Endodermal cell (in vitro differentiated cells): ENCODE results near the gene GNAT1. TPM values are rescaled to one million over a fixed set of nuclear protein-coding genes. Genes with fewer than 3 reads are reported as not detected.
A peak's percentile ranks its signal among the peaks of the same experiment; 100 is the strongest.
"Not testable (repeated sequence)": the region's sequence is repeated elsewhere in the genome, so short reads cannot be mapped to it uniquely, and the experiment has no call there.

ENCODE experiments used
- DNase-seq: peaks from one replicate; pipeline ENCODE4 v3.0.0-alpha.2; 2017
- H3K27ac ChIP-seq: 2 replicates; pipeline ENCODE4 v1.5.1; 2013; ENCODE audit warnings: mild to moderate bottlenecking, low read depth, low read length, moderate library complexity
- H3K27me3 ChIP-seq: 2 replicates; pipeline ENCODE4 v1.6.1; 2013; ENCODE audit warnings: mild to moderate bottlenecking, low read length, moderate library complexity; ENCODE audit not compliant: insufficient read depth, control insufficient read depth, poor library complexity, severe bottlenecking
- H3K36me3 ChIP-seq: 2 replicates; pipeline ENCODE4 v1.7.0; 2013; ENCODE audit warnings: mild to moderate bottlenecking, low read length, moderate library complexity; ENCODE audit not compliant: control insufficient read depth, insufficient read depth
- H3K4me1 ChIP-seq: one replicate; pipeline ENCODE4 v1.7.0; 2013; ENCODE audit warnings: low read length; ENCODE audit not compliant: control insufficient read depth, insufficient read depth
- H3K4me3 ChIP-seq: 2 replicates; pipeline ENCODE4 v1.5.1; 2013; ENCODE audit warnings: mild to moderate bottlenecking, low read length, moderate library complexity
- H3K9ac ChIP-seq: 2 replicates; pipeline ENCODE4 v1.6.1; 2013; ENCODE audit warnings: mild to moderate bottlenecking, low read length, moderate library complexity; ENCODE audit not compliant: poor library complexity, severe bottlenecking; ENCODE audit errors: extremely low read depth
- H3K9me3 ChIP-seq: 2 replicates; pipeline ENCODE4 v1.6.1; 2013; ENCODE audit warnings: mild to moderate bottlenecking, low read length, moderate library complexity; ENCODE audit not compliant: control insufficient read depth
- H3K27ac Mint-ChIP-seq: 2 replicates; pipeline ENCODE4 v1.8.0; 2020; ENCODE audit warnings: mixed read lengths
- H3K27me3 Mint-ChIP-seq: 2 replicates; pipeline ENCODE4 v1.8.0; 2021; ENCODE audit warnings: mild to moderate bottlenecking, mixed read lengths; ENCODE audit not compliant: insufficient read depth
- H3K36me3 Mint-ChIP-seq: 2 replicates; pipeline ENCODE4 v1.8.0; 2020; ENCODE audit warnings: low read depth, mixed read lengths
- H3K4me1 Mint-ChIP-seq: 2 replicates; pipeline ENCODE4 v1.8.0; 2020; ENCODE audit warnings: mixed read lengths
- H3K4me3 Mint-ChIP-seq: 2 replicates; pipeline ENCODE4 v1.8.0; 2020; ENCODE audit warnings: mild to moderate bottlenecking, moderate library complexity, mixed read lengths
- H3K9me3 Mint-ChIP-seq: 2 replicates; pipeline ENCODE4 v1.8.0; 2020; ENCODE audit warnings: mild to moderate bottlenecking, mixed read lengths
- WGBS, 2 experiments: methylation state at CpG; one replicate each; pipeline versions ENCODE4 v1.1.5 to v1.1.7; 2013; ENCODE audit warnings: missing lambda C conversion rate in 2 of 2, mixed read lengths in 1 of 2; ENCODE audit not compliant: insufficient coverage in 1 of 2, insufficient read length in 1 of 2; 5-methylcytosine and 5-hydroxymethylcytosine counted together
- total RNA-seq, 2 donors: library from RNA; stranded (reverse); fragmentation: NEBNext Ultra II Directional in 1 of 2; extraction: Animal tissue kit (Norgen Biotek cat#: 25700) in 1 of 2; gene quantifications; 2 replicates in 1 of 2; 3 replicates in 1 of 2; pipeline ENCODE4 v1.2.1, GENCODE V29; 2021
- TF ChIP-seq, protein P1 (sequence below): fragments of 200-600 bp; sonication (generic); conservative IDR thresholded peaks from 2 replicates; pipeline ENCODE4 v1.5.0; 2021; ENCODE audit warnings: antibody characterized with exemption, mild to moderate bottlenecking

The GNAT1 gene
- total RNA-seq, 2 donors from 2014 or later: 0.42 to 1.2 TPM

DNA sequence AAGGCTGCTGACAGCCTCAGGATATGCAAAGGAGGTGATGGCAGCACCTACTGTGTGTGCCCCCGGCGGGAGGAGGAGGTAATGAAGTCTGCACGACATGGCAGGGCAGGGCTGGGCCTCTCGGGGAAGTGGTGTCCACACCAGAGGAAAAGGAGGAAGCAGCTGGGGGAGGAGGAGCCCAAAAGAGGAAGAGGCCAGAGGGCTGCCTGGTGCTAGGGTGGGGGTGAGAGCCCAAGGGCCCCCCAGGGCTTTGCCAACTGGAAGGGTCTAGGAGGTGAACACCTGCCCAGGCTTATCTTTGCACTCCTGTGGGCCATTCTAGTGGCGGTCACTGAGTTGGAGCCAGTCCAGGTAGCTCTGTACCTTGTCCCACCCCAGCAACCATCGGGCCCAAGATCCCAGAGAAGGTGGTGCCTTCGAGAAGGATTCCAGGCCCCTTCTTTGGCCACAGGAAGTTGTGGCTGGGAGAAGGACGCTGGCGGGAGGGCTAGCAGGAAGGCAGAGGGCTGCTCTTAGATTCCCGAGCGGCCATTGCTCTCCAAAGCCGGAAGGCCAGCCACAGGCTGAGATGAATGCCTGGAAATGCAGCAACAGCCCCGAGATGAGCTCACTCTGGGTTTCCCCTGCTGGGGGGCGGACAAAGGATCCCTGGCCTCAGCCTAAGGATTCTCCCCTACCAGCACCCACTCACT, 51.6 kb downstream of the GNAT1 start:
- H3K36me3 ChIP-seq: peaks cover 24% of the 10 kb centered on the region
- no peak overlapping the region for H3K4me3 ChIP-seq
- Mint-ChIP-seq H3K9me3 (no peaks in the 10 kb centered on the region), H3K27ac (peak overlapping the region; percentile 90), H3K27me3 (no peaks in the 10 kb centered on the region), H3K36me3 (peaks cover 16% of the 10 kb centered on the region), H3K4me1 (peaks cover 59% of the 10 kb centered on the region), H3K4me3 (peak overlapping the region; percentile 15)
- no peaks in the 10 kb centered on the region for H3K9me3 ChIP-seq
- H3K27ac ChIP-seq: peak overlapping the region; percentile 62
- H3K27me3 ChIP-seq: no peaks in the 10 kb centered on the region
- H3K9ac ChIP-seq: no peak overlapping the region
- 88 to 93% methylated on average over 10 to 14 of the region's 14 CpGs for WGBS, 2 experiments
- H3K4me1 ChIP-seq: peaks cover 47% of the 10 kb centered on the region
- TF ChIP-seq, protein P1, sequence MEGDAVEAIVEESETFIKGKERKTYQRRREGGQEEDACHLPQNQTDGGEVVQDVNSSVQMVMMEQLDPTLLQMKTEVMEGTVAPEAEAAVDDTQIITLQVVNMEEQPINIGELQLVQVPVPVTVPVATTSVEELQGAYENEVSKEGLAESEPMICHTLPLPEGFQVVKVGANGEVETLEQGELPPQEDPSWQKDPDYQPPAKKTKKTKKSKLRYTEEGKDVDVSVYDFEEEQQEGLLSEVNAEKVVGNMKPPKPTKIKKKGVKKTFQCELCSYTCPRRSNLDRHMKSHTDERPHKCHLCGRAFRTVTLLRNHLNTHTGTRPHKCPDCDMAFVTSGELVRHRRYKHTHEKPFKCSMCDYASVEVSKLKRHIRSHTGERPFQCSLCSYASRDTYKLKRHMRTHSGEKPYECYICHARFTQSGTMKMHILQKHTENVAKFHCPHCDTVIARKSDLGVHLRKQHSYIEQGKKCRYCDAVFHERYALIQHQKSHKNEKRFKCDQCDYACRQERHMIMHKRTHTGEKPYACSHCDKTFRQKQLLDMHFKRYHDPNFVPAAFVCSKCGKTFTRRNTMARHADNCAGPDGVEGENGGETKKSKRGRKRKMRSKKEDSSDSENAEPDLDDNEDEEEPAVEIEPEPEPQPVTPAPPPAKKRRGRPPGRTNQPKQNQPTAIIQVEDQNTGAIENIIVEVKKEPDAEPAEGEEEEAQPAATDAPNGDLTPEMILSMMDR: peak; percentile 30
- peak; percentile 70 for DNase-seq

DNA sequence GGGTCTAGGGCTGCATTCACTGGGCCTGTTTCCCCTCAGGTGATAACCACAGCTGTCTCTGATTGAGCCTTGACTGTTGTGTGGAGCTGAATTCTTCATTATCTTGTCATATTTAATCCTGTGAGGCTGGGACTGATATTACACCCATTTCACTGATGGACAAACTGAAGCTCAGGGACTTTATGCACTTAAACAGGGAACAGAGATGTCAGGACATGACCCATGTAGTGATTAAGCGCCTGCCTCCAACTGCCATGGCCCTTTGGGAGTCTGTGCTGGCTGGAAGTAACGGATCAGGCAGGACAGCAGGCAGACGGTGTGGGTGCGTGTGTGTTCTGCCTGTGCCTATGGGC, 52.1 kb downstream of the GNAT1 start:
- Mint-ChIP-seq H3K27ac (peak overlapping the region; percentile 87), H3K9me3 (no peaks in the 10 kb centered on the region), H3K4me1 (peaks cover 54% of the 10 kb centered on the region), H3K27me3 (no peaks in the 10 kb centered on the region), H3K36me3 (peaks cover 18% of the 10 kb centered on the region), H3K4me3 (no peak overlapping the region)
- Histone ChIP-seq H3K27ac (peak overlapping the region; percentile 62), H3K4me1 (peaks cover 45% of the 10 kb centered on the region), H3K9ac (no peak overlapping the region), H3K4me3 (no peak overlapping the region), H3K9me3 (no peaks in the 10 kb centered on the region), H3K27me3 (no peaks in the 10 kb centered on the region), H3K36me3 (peaks cover 26% of the 10 kb centered on the region)
- 90 to 93% methylated on average over 4 of the region's 4 CpGs for WGBS, 2 experiments
- TF ChIP-seq, protein P1: no peak
- DNase-seq: no peak

DNA sequence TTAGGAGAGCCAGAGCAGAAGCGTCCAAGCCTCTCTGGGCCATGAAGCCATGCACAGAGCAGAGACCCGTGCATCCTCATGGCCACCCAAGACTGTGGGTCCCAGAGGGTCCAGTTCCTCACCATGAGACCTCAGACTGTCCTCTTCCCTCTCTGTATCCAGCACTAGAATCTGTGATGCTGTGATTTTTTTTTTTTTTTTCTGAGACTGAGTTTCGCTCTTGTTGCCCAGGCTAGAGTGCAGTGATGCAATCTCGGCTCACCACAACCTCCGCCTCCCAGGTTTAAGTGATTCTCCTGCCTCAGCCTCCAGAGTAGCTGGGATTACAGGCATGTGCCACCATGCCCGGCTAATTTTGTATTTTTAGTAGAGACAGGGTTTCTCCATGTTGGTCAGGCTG, 53.4 kb downstream of the GNAT1 start:
- H3K27ac Mint-ChIP-seq: peak overlapping the region; percentile 68

More for the DNA sequence above, 53.4 kb downstream of the GNAT1 start:
- Histone ChIP-seq H3K36me3 (peaks cover 34% of the 10 kb centered on the region), H3K27ac (peak overlapping the region; percentile 22), H3K4me1 (peaks cover 33% of the 10 kb centered on the region)
- H3K27me3 ChIP-seq, H3K27me3 Mint-ChIP-seq, H3K9me3 ChIP-seq, H3K9ac ChIP-seq, DNase-seq, H3K9me3 Mint-ChIP-seq, H3K4me3 ChIP-seq: not testable (repeated sequence)
- WGBS, 2 experiments: 96 to 100% methylated on average over 2 to 5 of the region's 6 CpGs
- Mint-ChIP-seq H3K4me3 (peak overlapping the region; percentile 20), H3K36me3 (peaks cover 17% of the 10 kb centered on the region), H3K4me1 (peaks cover 41% of the 10 kb centered on the region)
